Measurements from ENCODE around the gene NUAK2. TPM values are rescaled to one million over a fixed set of nuclear protein-coding genes. Genes with fewer than 3 reads are reported as not detected.

Gene NUAK2
- total RNA-seq, 1 experiment from 2014 or later, result 9.2 TPM

- Histone ChIP-seq H3K4me3 (ENCODE audit: insufficient read depth, low read depth, low read length) (no peak overlapping the region), H3K27me3 (ENCODE audit: control insufficient read depth, insufficient read depth, low read length) (peaks cover 11% of the 10 kb centered on the region), H3K36me3 (replicated peaks; ENCODE audit: control insufficient read depth, insufficient read depth, low read length) (no peaks in the 10 kb centered on the region)
- DNase-seq, result no peak
Observed at GRCh38 chr1:205338011-205338410, 16.5 kb upstream of the NUAK2 start.

GRCh38 chr1:205337481-205337880, 15.9 kb upstream of the NUAK2 start:
- Histone ChIP-seq H3K27me3 (ENCODE audit: control insufficient read depth, insufficient read depth, low read length) (peaks cover 5% of the 10 kb centered on the region), H3K4me3 (ENCODE audit: insufficient read depth, low read depth, low read length) (no peak overlapping the region)
- no peak for DNase-seq

GRCh38 chr1:205335692-205336091, 14.1 kb upstream of the NUAK2 start:
- no peaks in the 10 kb centered on the region; the same call in 1 of the 2 replicates for H3K27me3 ChIP-seq (ENCODE audit: control insufficient read depth, insufficient read depth, low read length)
- DNase-seq, result peak; percentile 90
- no peaks in the 10 kb centered on the region for H3K36me3 ChIP-seq (replicated peaks; ENCODE audit: control insufficient read depth, insufficient read depth, low read length)
- H3K4me3 ChIP-seq (ENCODE audit: insufficient read depth, low read depth, low read length), result no peak overlapping the region

More at GRCh38 chr1:205337481-205337880, 15.9 kb upstream of the NUAK2 start:
- no peaks in the 10 kb centered on the region for H3K36me3 ChIP-seq (replicated peaks; ENCODE audit: control insufficient read depth, insufficient read depth, low read length)

- DNase-seq, result no peak
Observed at GRCh38 chr1:205332015-205332791, 10.7 kb upstream of the NUAK2 start.

GRCh38 chr1:205330150-205330549, 8.6 kb upstream of the NUAK2 start:
- no peak for DNase-seq
- Histone ChIP-seq H3K27me3 (ENCODE audit: control insufficient read depth, insufficient read depth, low read length) (no peaks in the 10 kb centered on the region; the same call in 1 of the 2 replicates), H3K4me3 (ENCODE audit: insufficient read depth, low read depth, low read length) (no peak overlapping the region), H3K36me3 (replicated peaks; ENCODE audit: control insufficient read depth, insufficient read depth, low read length) (no peaks in the 10 kb centered on the region)

More at GRCh38 chr1:205332015-205332791, 10.7 kb upstream of the NUAK2 start:
- Histone ChIP-seq H3K36me3 (replicated peaks; ENCODE audit: control insufficient read depth, insufficient read depth, low read length) (no peaks in the 10 kb centered on the region), H3K27me3 (ENCODE audit: control insufficient read depth, insufficient read depth, low read length) (no peaks in the 10 kb centered on the region; the same call in 1 of the 2 replicates), H3K4me3 (ENCODE audit: insufficient read depth, low read depth, low read length) (no peak overlapping the region)

- no peak for DNase-seq
- H3K36me3 ChIP-seq (replicated peaks; ENCODE audit: control insufficient read depth, insufficient read depth, low read length), result no peaks in the 10 kb centered on the region
- no peak overlapping the region for H3K4me3 ChIP-seq (ENCODE audit: insufficient read depth, low read depth, low read length)
- H3K27me3 ChIP-seq (ENCODE audit: control insufficient read depth, insufficient read depth, low read length), result no peaks in the 10 kb centered on the region; the same call in 1 of the 2 replicates
Observed at GRCh38 chr1:205329719-205330118, 8.2 kb upstream of the NUAK2 start.

GRCh38 chr1:205328476-205328875, 6.9 kb upstream of the NUAK2 start:
- Histone ChIP-seq H3K4me3 (ENCODE audit: insufficient read depth, low read depth, low read length) (no peak overlapping the region), H3K36me3 (replicated peaks; ENCODE audit: control insufficient read depth, insufficient read depth, low read length) (no peaks in the 10 kb centered on the region), H3K27me3 (ENCODE audit: control insufficient read depth, insufficient read depth, low read length) (no peaks in the 10 kb centered on the region; the same call in 1 of the 2 replicates)
- DNase-seq, result no peak

GRCh38 chr1:205326812-205327466, 5.4 kb upstream of the NUAK2 start:
- no peak for DNase-seq
- Histone ChIP-seq H3K36me3 (replicated peaks; ENCODE audit: control insufficient read depth, insufficient read depth, low read length) (no peaks in the 10 kb centered on the region), H3K4me3 (ENCODE audit: insufficient read depth, low read depth, low read length) (no peak overlapping the region), H3K27me3 (ENCODE audit: control insufficient read depth, insufficient read depth, low read length) (no peaks in the 10 kb centered on the region; the same call in 1 of the 2 replicates)

- DNase-seq, result peak; percentile 90
- H3K36me3 ChIP-seq (replicated peaks; ENCODE audit: control insufficient read depth, insufficient read depth, low read length), result no peaks in the 10 kb centered on the region
Observed at GRCh38 chr1:205325334-205325884, 3.9 kb upstream of the NUAK2 start.

GRCh38 chr1:205324781-205325180, 3.2 kb upstream of the NUAK2 start:
- Histone ChIP-seq H3K4me3 (ENCODE audit: insufficient read depth, low read depth, low read length) (no peak overlapping the region), H3K27me3 (ENCODE audit: control insufficient read depth, insufficient read depth, low read length) (peaks cover 6% of the 10 kb centered on the region; the same call in 1 of the 2 replicates), H3K36me3 (replicated peaks; ENCODE audit: control insufficient read depth, insufficient read depth, low read length) (no peaks in the 10 kb centered on the region)
- peak; percentile 56 for DNase-seq

More at GRCh38 chr1:205325334-205325884, 3.9 kb upstream of the NUAK2 start:
- H3K27me3 ChIP-seq (ENCODE audit: control insufficient read depth, insufficient read depth, low read length), result peaks cover 6% of the 10 kb centered on the region; the same call in 1 of the 2 replicates
- H3K4me3 ChIP-seq (ENCODE audit: insufficient read depth, low read depth, low read length), result no peak overlapping the region

- no peak overlapping the region for H3K4me3 ChIP-seq (ENCODE audit: insufficient read depth, low read depth, low read length)
- H3K27me3 ChIP-seq (ENCODE audit: control insufficient read depth, insufficient read depth, low read length), result peaks cover 6% of the 10 kb centered on the region; the same call in 1 of the 2 replicates
- no peak for DNase-seq
- H3K36me3 ChIP-seq (replicated peaks; ENCODE audit: control insufficient read depth, insufficient read depth, low read length), result no peaks in the 10 kb centered on the region; the same call in 1 of the 2 replicates
Observed at GRCh38 chr1:205323794-205324193, 2.2 kb upstream of the NUAK2 start.

- H3K36me3 ChIP-seq (replicated peaks; ENCODE audit: control insufficient read depth, insufficient read depth, low read length), result no peaks in the 10 kb centered on the region; the same call in 1 of the 2 replicates
- DNase-seq, result no peak
- no peak overlapping the region for H3K4me3 ChIP-seq (ENCODE audit: insufficient read depth, low read depth, low read length)
- H3K27me3 ChIP-seq (ENCODE audit: control insufficient read depth, insufficient read depth, low read length), result peaks cover 6% of the 10 kb centered on the region; the same call in 1 of the 2 replicates
Observed at GRCh38 chr1:205321959-205322283, 376 bp upstream of the NUAK2 start.

- no peak for DNase-seq
- peaks cover 6% of the 10 kb centered on the region; the same call in 1 of the 2 replicates for H3K27me3 ChIP-seq (ENCODE audit: control insufficient read depth, insufficient read depth, low read length)
- no peaks in the 10 kb centered on the region; the same call in 1 of the 2 replicates for H3K36me3 ChIP-seq (replicated peaks; ENCODE audit: control insufficient read depth, insufficient read depth, low read length)
- H3K4me3 ChIP-seq (ENCODE audit: insufficient read depth, low read depth, low read length), result peak overlapping the region; percentile 11
Observed at GRCh38 chr1:205319081-205320018, 2.2 kb downstream of the NUAK2 start.
